HEK293 (cell line): ENCODE results near the gene PAQR5.

Source experiments
- CTCF ChIA-PET: fragments of 350-600 bp; formaldehyde crosslinking; extraction: SDS; loops from one replicate; lab custom pipeline; 2021; ENCODE audit warnings: antibody characterized with exemption; lab: Yijun Ruan, JAX
- POLR2A ChIA-PET: fragments of 300-600 bp; formaldehyde crosslinking; extraction: SDS; loops from one replicate; lab custom pipeline; 2020; ENCODE audit warnings: antibody characterized with exemption, inconsistent platforms; lab: Yijun Ruan, JAX
- H3K27ac ChIP-seq: fragments of 200-500 bp; sonication (Bioruptor generic); 2 replicates; pipeline ENCODE4 v1.5.1; 2014; ENCODE audit warnings: low read depth, low read length, control low read depth, inconsistent platforms; ENCODE audit errors: extremely low read depth
- H3K36me3 ChIP-seq, 2 experiments: fragments of 200-500 bp in 1 of 2; sonication (Bioruptor generic) in 1 of 2; 1 replicate in 1 of 2; 2 replicates in 1 of 2; pipeline ENCODE4 v1.5.1; 2014 to 2017; ENCODE audit warnings: inconsistent platforms in 2 of 2, low read length in 2 of 2; ENCODE audit not compliant: control insufficient read depth in 2 of 2, insufficient read depth in 1 of 2
- H3K4me1 ChIP-seq: fragments of 200-500 bp; sonication (Bioruptor generic); 2 replicates; pipeline ENCODE4 v1.5.1; 2014; ENCODE audit warnings: mild to moderate bottlenecking, low read length, inconsistent platforms; ENCODE audit not compliant: control insufficient read depth, insufficient read depth
- H3K4me3 ChIP-seq: 2 replicates; pipeline ENCODE4 v1.5.1; 2011; ENCODE audit warnings: low read depth, mild to moderate bottlenecking, control low read depth, low read length, moderate library complexity
- H3K9me3 ChIP-seq: fragments of 200-500 bp; sonication (Bioruptor generic); 2 replicates; pipeline ENCODE4 v1.5.1; 2014; ENCODE audit warnings: low read depth, low read length, inconsistent platforms; ENCODE audit not compliant: control insufficient read depth, insufficient read depth
- EGR2 ChIP-seq: fragments of 450-650 bp; formaldehyde crosslinking; IDR thresholded peaks from 2 replicates; pipeline ENCODE4 v1.5.1; 2016; ENCODE audit warnings: low read depth, missing biosample characterization, missing genetic modification characterization
- GFI1B ChIP-seq: fragments of 450-650 bp; formaldehyde crosslinking; IDR thresholded peaks from 2 replicates; pipeline ENCODE4 v1.5.1; 2016; ENCODE audit warnings: missing biosample characterization, missing genetic modification characterization
- KLF10 ChIP-seq: fragments of 450-650 bp; IDR thresholded peaks from 2 replicates; pipeline ENCODE4 v1.5.1; 2018; ENCODE audit warnings: missing biosample characterization, mild to moderate bottlenecking, missing genetic modification characterization
- MZF1 ChIP-seq: fragments of 450-650 bp; formaldehyde crosslinking; IDR thresholded peaks from 2 replicates; pipeline ENCODE4 v1.5.1; 2017; ENCODE audit warnings: missing biosample characterization, missing genetic modification characterization, borderline replicate concordance
- PRDM6 ChIP-seq: fragments of 450-650 bp; formaldehyde crosslinking; IDR thresholded peaks from 2 replicates; pipeline ENCODE4 v1.5.1; 2017; ENCODE audit warnings: missing biosample characterization, missing genetic modification characterization
- SCRT1 ChIP-seq: fragments of 450-650 bp; formaldehyde crosslinking; IDR thresholded peaks from 2 replicates; pipeline ENCODE4 v1.5.1; 2016; ENCODE audit warnings: missing biosample characterization, missing genetic modification characterization, borderline replicate concordance
- TRIM28 ChIP-seq: IDR thresholded peaks from 2 replicates; pipeline ENCODE4 v1.6.1; 2011; ENCODE audit warnings: low read length, control low read depth, borderline replicate concordance
- ZFHX2 ChIP-seq: fragments of 450-650 bp; formaldehyde crosslinking; conservative IDR thresholded peaks from 2 replicates; pipeline ENCODE4 v1.5.1; 2016; ENCODE audit warnings: missing biosample characterization, missing genetic modification characterization
- ZNF10 ChIP-seq: fragments of 450-650 bp; formaldehyde crosslinking; IDR thresholded peaks from 2 replicates; pipeline ENCODE4 v1.5.1; 2017; ENCODE audit warnings: missing biosample characterization, missing genetic modification characterization
- ZNF146 ChIP-seq: fragments of 450-650 bp; formaldehyde crosslinking; IDR thresholded peaks from 2 replicates; pipeline ENCODE4 v1.5.1; 2016; ENCODE audit warnings: missing biosample characterization, missing genetic modification characterization
- ZNF2 ChIP-seq: fragments of 450-650 bp; formaldehyde crosslinking; IDR thresholded peaks from 2 replicates; pipeline ENCODE4 v1.5.1; 2016; ENCODE audit warnings: missing biosample characterization, missing genetic modification characterization
- ZNF335 ChIP-seq: fragments of 450-650 bp; formaldehyde crosslinking; conservative IDR thresholded peaks from 2 replicates; pipeline ENCODE4 v1.5.1; 2016; ENCODE audit warnings: missing biosample characterization, missing genetic modification characterization
- ZNF366 ChIP-seq: fragments of 450-650 bp; formaldehyde crosslinking; conservative IDR thresholded peaks from 2 replicates; pipeline ENCODE4 v1.5.1; 2016; ENCODE audit warnings: missing biosample characterization, missing genetic modification characterization
- ZNF398 ChIP-seq: fragments of 450-650 bp; formaldehyde crosslinking; IDR thresholded peaks from 2 replicates; pipeline ENCODE4 v1.5.1; 2017; ENCODE audit warnings: missing biosample characterization, missing genetic modification characterization
- ZNF404 ChIP-seq: fragments of 450-650 bp; formaldehyde crosslinking; IDR thresholded peaks from 2 replicates; pipeline ENCODE4 v1.5.1; 2017; ENCODE audit warnings: missing biosample characterization, missing genetic modification characterization
- ZNF529 ChIP-seq: fragments of 450-650 bp; formaldehyde crosslinking; IDR thresholded peaks from 2 replicates; pipeline ENCODE4 v1.5.1; 2017; ENCODE audit warnings: missing genetic modification characterization, missing biosample characterization; ENCODE audit not compliant: insufficient replicate concordance
- ZNF558 ChIP-seq: fragments of 450-650 bp; formaldehyde crosslinking; IDR thresholded peaks from 2 replicates; pipeline ENCODE4 v1.5.1; 2016; ENCODE audit warnings: missing biosample characterization, missing genetic modification characterization
- ZNF658 ChIP-seq: fragments of 450-650 bp; formaldehyde crosslinking; IDR thresholded peaks from 2 replicates; pipeline ENCODE4; 2016; ENCODE audit warnings: missing biosample characterization, missing genetic modification characterization
- ZNF677 ChIP-seq: fragments of 450-650 bp; IDR thresholded peaks from 2 replicates; pipeline ENCODE4 v1.5.0; 2018; ENCODE audit warnings: missing biosample characterization, mild to moderate bottlenecking, missing genetic modification characterization, moderate library complexity
- ZNF692 ChIP-seq: fragments of 450-650 bp; formaldehyde crosslinking; IDR thresholded peaks from 2 replicates; pipeline ENCODE4 v1.5.1; 2016; ENCODE audit warnings: missing biosample characterization, missing genetic modification characterization
- ZNF704 ChIP-seq: fragments of 450-650 bp; formaldehyde crosslinking; IDR thresholded peaks from 2 replicates; pipeline ENCODE4 v1.5.1; 2016; ENCODE audit warnings: missing biosample characterization, missing genetic modification characterization
- ZNF792 ChIP-seq: fragments of 450-650 bp; formaldehyde crosslinking; IDR thresholded peaks from 2 replicates; pipeline ENCODE4 v1.5.1; 2016; ENCODE audit warnings: missing biosample characterization, missing genetic modification characterization
- ZSCAN4 ChIP-seq: fragments of 450-650 bp; formaldehyde crosslinking; IDR thresholded peaks from 2 replicates; pipeline ENCODE4 v1.5.1; 2017; ENCODE audit warnings: missing biosample characterization, missing genetic modification characterization

Gene PAQR5

GRCh38 chr15:69298697-69299441, at the start of gene PAQR5 (continued):
- TF ChIP-seq ZNF704 (tag by site-specific recombination) (no peak), SCRT1 (tag by site-specific recombination) (no peak), ZNF2 (tag by site-specific recombination) (no peak), ZNF10 (peak; percentile 79), ZNF529 (tag by site-specific recombination) (no peak), GFI1B (tag by site-specific recombination) (no peak)

GRCh38 chr15:69253156-69253555, 45.6 kb upstream of the PAQR5 start:
- Histone ChIP-seq H3K4me3 (no peak overlapping the region), H3K36me3 (no peaks in the 10 kb centered on the region), H3K9me3 (no peaks in the 10 kb centered on the region), H3K4me1 (peaks cover 7% of the 10 kb centered on the region), H3K27ac (peak overlapping the region; percentile 48; the same call in 1 of the 2 replicates)
- POLR2A ChIA-PET: no interaction called here
- TF ChIP-seq ZNF658 (no peak), ZFHX2 (tag by site-specific recombination) (peak; percentile 94), ZNF677 (tag by site-specific recombination) (no peak), ZNF558 (tag by site-specific recombination) (no peak), MZF1 (peak; percentile 90), GFI1B (tag by site-specific recombination) (0 out of 2 replicates have a peak, but pooled peaks have one; percentile 31), ZNF366 (tag by site-specific recombination) (0 out of 2 replicates have a peak, but pooled peaks have one; percentile 13), EGR2 (tag by site-specific recombination) (peak; percentile 82), ZNF146 (tag by site-specific recombination) (no peak), ZNF404 (no peak), PRDM6 (tag by site-specific recombination) (peak; percentile 58), ZNF692 (tag by site-specific recombination) (peak; percentile 37; the same call in 1 of the 2 replicates), ZNF792 (tag by site-specific recombination) (no peak), ZNF398 (tag by site-specific recombination) (peak; percentile 43), KLF10 (no peak), TRIM28 (no peak), ZSCAN4 (tag by site-specific recombination) (no peak), ZNF335 (tag by site-specific recombination) (peak; percentile 71)
- CTCF ChIA-PET: interaction anchor here (0.6 to 1.3 kb wide), 3 partner anchors 12 to 31 kb away, joined by 3 to 7 read pairs (median 3); no protein-coding TSS in a partner anchor
